Omental fat pad (tissue), 4 donors: ENCODE results near the gene SH3BGRL2. TPM values are rescaled to one million over a fixed set of nuclear protein-coding genes. Genes with fewer than 3 reads are reported as not detected.
"Not testable (repeated sequence)": the region's sequence is repeated elsewhere in the genome, so short reads cannot be mapped to it uniquely, and the experiment has no call there.

Source experiments
- ATAC-seq: fragments of 150-250 bp; one replicate; pipeline ENCODE4 v1.9.1; 2016; ENCODE audit warnings: mild to moderate bottlenecking, moderate library complexity; ENCODE audit not compliant: low FRiP score
- DNase-seq: peaks from one replicate; pipeline ENCODE4 v3.0.0-alpha.2; 2019; ENCODE audit warnings: low spot score
- total RNA-seq, 4 donors: library from RNA; depleted of rRNA; stranded (reverse); fragments of >200 nt; gene quantifications; one replicate each; pipeline ENCODE4 v1.1.0, GENCODE V29; 2016
- TF ChIP-seq, protein P1 (sequence below), 3 donors: fragments of 450-650 bp; IDR thresholded peaks; one replicate each; pipeline ENCODE4 v1.5.1; 2016 to 2017; ENCODE audit warnings: antibody characterized with exemption in 3 of 3, mild to moderate bottlenecking in 3 of 3, moderate library complexity in 2 of 3

SH3BGRL2 gene
- total RNA-seq, 4 donors from 2014 or later, result 22.9 to 179 (median 39.0) TPM

DNA sequence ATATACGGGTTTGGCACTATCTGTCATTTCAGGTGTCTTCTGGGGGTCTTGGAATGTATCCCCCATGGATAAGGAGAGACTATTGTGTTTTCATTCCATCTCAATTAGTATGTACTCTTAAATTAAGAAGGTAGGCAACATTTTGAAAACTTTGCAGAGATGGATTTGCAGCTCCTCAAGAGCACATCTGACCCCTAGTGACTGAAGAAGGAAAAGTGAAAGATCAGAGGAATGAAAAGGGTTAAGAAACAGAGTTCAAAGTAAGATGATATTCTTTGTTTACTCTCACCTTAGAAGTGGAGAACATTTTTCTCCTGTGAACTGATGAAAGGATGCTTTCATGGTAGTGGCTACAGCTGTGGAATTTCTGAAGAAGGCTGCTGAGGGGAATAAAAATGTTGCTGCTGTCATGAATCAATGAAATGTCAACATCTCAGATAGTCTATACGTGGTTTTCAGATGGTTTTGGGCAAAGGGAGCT lies 41.5 kb downstream of the SH3BGRL2 start:
- DNase-seq, result no peak
- no peak for ATAC-seq
- TF ChIP-seq, protein P1, sequence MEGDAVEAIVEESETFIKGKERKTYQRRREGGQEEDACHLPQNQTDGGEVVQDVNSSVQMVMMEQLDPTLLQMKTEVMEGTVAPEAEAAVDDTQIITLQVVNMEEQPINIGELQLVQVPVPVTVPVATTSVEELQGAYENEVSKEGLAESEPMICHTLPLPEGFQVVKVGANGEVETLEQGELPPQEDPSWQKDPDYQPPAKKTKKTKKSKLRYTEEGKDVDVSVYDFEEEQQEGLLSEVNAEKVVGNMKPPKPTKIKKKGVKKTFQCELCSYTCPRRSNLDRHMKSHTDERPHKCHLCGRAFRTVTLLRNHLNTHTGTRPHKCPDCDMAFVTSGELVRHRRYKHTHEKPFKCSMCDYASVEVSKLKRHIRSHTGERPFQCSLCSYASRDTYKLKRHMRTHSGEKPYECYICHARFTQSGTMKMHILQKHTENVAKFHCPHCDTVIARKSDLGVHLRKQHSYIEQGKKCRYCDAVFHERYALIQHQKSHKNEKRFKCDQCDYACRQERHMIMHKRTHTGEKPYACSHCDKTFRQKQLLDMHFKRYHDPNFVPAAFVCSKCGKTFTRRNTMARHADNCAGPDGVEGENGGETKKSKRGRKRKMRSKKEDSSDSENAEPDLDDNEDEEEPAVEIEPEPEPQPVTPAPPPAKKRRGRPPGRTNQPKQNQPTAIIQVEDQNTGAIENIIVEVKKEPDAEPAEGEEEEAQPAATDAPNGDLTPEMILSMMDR (IDR thresholded peaks at IDR 0.05), result no peak

DNA sequence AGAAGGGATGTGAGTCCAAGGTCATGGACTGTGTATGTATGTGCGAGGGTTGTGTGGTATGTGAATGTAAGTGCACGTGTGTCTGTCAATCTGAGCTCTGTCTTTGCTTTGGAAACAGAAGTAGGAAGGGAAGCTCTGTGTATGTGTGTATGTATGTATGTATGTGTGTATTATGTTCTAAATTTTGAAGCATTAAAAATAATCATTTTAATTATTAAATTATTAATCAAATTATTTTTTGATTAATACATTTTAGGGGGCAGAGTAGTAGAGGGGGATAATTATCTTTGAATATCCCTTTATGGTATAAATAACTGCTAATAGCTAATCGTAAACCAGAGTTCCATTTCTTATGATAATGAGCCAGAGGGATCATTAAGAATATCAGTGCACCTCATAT lies 42.8 kb downstream of the SH3BGRL2 start:
- DNase-seq, result no peak
- TF ChIP-seq, protein P1 (IDR thresholded peaks at IDR 0.05), result no peak
- no peak for ATAC-seq

DNA sequence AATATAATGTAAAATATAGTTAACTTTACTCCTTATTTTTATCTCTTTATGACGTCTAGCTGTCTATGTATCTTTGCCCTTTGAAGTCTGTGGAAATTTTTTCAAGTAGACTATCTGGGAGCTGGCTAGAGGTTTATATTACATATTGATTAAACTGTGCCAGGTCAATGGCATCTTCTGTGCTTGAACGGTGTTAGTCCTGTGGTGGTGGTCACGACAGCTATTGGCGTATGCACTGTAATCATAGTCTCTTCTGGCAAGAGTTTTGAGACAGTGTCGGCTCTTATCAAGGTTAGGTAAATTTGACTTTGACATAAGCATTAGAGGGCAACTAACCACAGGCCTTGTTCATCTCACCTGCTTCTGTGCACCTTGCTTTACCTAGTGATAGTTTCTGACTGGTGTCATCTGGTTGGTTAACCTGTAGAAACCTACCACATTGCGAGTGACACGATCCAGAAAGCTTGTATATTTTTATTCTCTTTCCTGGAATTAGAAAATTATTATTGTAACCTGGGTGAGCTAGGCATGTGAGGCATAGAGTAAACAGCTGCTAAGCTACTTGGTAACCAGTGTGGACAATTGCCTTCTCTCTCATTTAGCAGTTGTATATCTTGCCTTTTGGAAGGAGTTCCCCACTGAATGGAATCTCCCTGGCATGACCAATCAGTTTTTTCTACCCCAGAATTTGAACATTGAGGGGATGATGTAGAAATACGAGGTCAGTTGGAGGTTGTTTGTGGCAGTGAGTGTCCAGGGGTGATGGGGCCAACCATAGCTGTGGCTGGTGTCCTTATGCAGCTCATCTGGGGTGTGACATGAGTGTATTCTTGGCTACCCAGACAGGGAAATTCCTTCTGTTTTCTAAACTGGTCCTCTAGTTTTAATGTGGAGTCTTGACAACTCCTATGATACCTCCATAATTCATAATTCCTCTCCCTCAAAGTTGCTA lies 45.9 kb downstream of the SH3BGRL2 start:
- TF ChIP-seq, protein P1 (IDR thresholded peaks at IDR 0.05), result no peak
- DNase-seq, result no peak
- no peak for ATAC-seq

DNA sequence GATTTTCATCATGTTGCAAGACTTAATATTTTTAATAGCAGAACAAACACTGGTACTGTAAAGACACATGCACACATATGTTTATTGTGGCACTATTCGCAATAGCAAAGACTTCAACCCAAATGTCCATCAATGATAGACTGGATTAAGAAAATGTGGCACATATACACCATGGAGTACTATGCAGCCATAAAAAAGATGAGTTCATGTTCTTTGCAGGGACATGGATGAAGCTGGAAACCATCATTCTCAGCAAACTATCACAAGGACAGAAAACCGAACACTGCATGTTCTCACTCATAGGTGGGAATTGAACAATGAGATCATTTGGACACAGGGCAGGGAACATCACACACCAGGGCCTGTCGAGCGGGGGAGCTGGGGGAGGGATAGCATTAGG lies 51.6 kb downstream of the SH3BGRL2 start:
- not testable (repeated sequence) for DNase-seq, ATAC-seq

DNA sequence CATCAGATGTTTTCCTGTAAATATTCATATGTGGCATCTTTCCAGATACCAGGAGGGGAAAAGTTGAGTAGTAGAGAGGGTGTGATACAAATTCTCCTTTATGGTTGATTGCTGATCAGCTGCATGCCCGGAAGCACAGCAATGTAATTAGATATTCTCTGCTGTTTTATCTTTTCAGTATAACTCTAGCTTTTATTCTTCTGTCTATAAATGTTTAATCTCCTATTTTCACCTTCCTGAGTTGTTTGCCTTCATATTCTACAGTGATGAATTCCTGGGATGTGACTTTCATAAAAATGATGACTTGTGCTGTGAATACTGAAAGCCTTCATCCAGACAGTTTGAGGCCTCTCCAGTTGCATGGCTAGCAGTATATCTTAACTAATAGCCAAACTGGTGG lies 53.7 kb downstream of the SH3BGRL2 start:
- ATAC-seq (no peak), DNase-seq (no peak)
- TF ChIP-seq, protein P1 (IDR thresholded peaks at IDR 0.05), result no peak

DNA sequence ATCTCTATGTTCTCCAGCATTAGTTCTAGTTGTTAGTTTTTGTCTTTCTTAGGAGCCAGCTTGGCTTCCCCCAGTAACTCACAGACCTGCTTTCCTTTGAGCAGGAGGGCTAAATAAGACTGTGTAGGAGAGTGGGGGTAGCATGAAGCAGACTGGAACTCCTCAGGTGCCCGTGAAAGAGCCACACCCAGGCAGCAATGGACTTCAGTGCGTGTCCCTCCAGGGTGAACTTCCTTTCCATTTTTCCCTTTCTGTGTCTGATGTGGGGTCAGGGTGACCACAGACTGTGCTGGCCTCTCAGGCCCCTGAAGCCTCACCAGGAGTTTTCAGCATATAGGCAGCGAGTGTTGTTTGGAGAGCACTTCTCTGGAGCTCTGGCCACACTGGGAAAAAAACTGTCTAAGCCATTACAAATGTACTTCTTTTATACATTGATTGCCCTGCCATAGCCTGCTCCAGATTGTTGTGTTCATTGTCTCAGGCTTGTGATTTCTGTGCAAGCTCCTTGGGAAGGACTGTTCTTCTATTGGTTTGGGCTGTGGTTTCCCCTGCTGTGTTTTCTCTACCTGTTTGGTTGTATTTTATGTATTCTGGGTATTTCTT lies 55.7 kb downstream of the SH3BGRL2 start:
- ATAC-seq, result no peak
- DNase-seq, result no peak

DNA sequence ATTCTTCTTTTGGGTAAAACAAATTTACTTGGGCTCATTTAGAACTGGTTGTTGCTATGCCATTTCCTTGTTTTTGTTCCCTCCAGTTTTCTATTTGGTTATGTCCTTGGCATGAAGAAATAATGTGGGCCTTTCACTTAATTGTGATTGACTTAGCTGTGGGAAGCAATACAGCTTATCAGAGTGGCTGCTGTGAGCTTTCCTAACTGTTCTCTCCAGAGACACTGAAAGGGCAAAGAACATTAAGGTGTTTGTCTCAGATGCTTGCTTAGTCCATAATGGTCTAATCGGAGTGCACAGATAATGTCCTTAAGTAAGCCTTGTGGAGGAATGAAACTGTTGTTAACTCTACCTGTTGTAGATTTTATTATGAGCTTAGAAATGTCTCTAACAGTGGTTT lies 56.6 kb downstream of the SH3BGRL2 start:
- TF ChIP-seq, protein P1 (IDR thresholded peaks at IDR 0.05), result no peak
- ATAC-seq (no peak), DNase-seq (no peak)

More for the DNA sequence above, 55.7 kb downstream of the SH3BGRL2 start:
- TF ChIP-seq, protein P1 (IDR thresholded peaks at IDR 0.05), result no peak
